Measurements from ENCODE around the gene SERPINE3.

SERPINE3 gene

DNA sequence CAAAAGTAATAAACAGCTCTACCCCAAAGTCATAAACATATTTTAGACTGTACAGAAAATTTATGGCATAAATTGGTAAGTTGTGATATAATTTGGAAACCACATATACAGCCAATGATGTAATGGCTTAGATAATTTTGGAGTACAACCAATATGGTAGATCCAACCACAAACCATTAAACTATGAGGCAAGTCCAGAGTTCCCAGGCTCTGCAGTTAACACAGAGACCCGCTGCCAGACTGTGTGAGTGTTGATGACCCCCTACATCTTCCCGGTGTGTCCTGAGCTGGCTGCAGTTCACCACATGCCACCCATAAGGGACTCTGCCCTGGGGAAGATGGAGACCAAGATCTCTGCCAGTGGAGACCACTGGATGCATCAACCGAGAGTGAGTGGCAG lies 9.9 kb upstream of the SERPINE3 start:
- no peak for DNase-seq

DNA sequence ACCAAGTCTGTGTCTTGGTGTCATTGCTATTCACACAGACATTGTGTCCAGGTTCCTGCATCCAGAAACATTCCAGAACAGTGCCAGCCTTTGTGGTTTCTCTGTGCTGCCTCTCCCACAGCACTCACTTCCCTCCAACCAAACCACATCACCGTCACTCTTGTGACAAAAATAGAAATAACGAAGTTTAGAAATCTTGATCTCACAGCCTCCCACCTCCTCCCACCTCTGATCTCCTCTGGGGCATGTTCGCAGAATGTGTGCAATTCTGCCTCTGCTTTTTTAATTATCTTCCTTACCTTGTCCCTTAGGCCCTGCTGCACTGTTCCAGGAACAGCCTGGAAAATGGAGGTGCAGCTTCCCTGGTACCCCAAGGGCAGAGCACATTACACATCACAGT lies 8.7 kb upstream of the SERPINE3 start:
- DNase-seq, result no peak

DNA sequence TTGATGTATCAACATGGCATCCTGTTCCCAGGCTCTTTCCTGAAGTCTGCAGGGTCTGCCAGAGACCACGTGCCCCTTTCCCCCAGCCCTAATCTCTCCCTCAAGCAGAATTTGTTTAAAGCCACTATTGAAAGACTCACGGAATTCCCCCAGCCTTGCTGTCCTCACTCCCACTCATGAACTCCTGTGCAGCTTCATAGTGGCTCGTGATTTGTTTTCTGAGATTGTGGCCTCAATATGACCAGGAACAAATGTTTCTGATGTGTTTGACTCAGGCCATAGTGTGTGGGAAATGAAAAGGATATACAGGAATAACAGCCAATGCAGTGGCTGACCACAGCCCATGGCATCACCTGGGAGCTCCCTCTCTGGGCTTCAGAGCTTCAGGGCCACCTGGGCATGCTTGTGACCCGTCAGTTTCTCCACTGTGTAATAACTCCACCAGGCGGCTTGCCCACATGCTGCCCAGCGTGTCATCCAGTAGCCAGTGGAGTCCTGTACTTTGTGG lies 8.1 kb upstream of the SERPINE3 start:
- DNase-seq, result no peak

DNA sequence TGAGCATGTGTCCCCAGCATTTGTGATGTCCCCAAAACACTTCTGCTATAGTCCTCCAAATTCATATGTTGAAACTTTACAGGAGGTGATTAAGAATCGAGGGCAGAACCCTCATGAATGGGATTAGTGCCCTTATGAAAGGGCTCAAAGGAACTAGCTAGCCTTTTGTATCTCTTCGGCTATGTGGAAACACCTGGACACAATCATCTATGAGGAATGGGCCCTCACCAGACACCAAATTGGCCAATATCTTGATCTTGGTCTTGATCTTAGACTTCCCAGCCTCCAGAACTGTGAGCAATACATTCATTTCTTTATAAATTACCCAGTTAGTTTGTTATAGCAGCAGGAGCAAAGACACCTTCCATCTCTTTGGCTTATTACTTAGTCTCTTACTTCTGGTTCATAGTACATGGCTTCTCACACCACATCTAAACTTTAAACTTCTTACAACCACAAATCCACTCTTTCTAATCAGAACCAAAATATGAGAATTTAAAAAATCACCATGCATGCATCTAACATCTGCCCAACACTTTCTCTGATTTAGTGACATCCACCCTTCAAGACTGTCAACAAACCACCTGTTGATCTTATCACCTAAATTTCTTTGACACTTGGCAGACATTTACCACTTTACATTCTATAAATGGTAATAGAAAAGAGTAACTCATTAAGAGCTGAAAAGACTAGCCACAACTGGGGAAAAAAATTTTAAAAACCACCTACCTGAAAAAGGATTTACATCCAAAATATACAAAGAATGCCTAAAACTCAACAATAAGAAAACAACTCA lies 6.7 kb upstream of the SERPINE3 start:
- no peak for DNase-seq

DNA sequence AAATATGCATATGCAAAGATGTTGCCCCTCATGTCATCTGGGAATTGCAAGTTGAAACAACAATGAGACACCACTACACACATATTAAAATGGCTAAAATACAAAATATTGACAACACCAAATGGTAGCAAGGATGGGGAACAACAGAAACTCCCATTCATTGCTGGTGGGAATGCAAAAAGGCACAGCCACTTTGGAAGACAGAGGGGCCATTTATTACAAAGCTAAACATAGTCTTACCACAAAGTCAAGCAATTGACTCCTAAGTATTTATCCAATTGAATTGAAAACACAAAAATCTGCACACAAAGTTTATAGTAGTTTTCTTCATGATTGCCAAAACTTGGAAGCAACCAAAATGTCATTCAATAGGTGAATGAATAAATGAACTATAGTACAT lies 6.1 kb upstream of the SERPINE3 start:
- no peak for DNase-seq

DNA sequence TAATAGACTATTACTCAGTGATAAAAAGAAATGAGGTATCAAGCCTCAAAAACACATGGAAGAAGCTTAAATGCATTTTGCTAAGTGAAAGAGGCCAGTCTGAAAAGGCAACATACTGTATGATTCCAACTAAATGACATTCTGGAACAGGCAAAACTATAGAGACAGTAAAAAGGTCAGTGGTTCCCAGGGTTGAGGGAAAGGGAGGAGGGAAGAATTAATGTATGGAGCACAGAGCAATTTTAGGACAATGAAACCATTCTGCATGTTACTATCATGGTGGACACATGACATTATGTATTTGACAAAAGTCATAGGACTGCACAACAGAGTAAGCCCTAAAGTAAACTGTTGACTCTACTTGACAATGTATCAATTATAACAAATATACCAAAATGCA lies 5.7 kb upstream of the SERPINE3 start:
- no peak for DNase-seq

DNA sequence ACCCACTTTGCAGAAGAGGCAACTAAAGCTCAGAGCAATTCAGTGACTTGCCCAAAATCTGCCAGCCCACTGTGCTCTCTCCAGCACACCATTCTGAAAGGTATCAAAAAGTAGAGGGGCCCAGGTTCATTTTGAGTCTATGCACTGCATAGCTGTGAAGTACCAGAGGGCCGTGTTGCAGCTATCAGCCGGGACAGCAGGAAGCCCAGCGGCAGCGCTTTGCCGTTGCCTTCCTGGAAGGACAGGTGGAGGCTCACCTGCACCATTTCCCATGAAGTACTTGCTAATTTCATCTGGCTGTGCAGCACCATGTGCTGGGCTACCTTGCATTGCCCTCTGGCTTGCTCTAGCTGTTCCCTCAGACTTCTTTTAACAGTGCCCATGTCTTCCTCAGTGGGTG lies 2.7 kb upstream of the SERPINE3 start:
- no peak for DNase-seq

DNA sequence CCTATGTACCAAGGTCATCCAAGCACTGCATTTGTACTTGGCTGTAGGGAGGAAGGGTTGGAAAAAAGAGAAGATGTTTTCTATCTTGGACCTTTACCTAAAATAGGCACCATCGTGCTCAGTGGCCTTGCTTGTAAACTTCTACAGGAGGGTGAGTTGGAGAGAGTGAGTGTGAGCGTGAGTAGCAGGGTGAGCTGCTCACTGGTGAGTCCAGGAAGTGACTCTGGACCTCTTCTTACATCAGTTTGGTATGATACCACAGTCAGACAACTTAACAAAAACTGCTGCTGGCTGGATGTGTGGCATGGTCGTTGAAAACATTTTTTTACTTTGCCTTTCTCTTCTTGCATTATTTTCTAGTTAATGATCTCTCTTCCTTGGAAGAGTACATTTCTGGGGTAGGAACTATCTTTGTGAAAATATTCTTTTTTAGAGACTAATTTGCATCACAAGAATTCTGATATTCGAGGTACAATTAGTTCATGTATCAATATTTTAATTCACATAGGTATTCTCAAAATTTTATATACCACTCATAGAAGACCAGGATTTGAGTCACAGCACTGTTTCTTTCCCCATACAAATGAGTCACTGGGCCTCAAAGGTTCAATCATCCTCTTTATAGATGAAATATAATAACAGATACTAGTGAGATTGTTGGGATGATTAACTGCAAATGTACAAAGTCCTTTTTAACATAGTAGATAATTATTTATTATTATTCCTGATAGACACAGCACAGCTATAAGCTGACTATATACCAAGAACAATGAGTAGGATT lies 651 bp downstream of the SERPINE3 start:
- no peak for DNase-seq

DNA sequence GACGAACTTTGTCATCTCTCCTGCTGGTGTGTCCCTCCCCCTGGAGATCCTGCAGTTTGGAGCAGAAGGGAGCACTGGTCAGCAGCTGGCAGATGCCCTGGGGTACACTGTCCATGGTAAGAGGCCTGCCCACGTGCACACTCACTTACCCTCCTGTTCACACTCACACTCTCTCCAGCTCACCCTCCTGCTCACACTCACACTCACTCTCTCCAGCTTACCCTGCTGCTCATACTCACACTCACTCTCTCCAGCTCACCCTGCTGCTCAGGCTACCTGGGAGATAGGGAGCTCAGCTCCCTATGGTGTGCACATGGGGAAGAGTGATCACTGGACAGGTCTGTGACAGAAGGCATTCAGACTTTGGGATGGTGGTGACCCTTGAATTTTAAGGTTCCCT lies 1.7 kb downstream of the SERPINE3 start:
- DNase-seq, result no peak

DNA sequence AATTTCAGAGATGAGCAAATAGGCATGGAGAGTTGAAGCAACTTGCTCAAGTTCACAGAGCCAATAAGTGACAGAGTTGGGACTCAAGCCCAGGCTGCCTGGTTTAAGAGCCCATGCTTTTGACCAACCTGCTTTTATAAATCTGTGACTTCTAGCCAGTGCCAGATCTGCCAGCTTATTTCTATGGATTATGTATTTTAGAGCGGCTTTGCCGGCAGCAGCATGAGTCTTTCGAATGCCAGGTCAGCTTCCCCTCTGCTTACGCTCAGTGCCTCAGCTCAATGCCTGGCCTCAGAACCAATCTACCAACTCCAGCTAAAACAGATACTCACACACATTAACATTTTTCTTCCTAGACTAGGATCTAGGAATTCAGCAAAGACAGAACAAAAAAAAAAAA lies 2.3 kb downstream of the SERPINE3 start:
- no peak for DNase-seq

DNA sequence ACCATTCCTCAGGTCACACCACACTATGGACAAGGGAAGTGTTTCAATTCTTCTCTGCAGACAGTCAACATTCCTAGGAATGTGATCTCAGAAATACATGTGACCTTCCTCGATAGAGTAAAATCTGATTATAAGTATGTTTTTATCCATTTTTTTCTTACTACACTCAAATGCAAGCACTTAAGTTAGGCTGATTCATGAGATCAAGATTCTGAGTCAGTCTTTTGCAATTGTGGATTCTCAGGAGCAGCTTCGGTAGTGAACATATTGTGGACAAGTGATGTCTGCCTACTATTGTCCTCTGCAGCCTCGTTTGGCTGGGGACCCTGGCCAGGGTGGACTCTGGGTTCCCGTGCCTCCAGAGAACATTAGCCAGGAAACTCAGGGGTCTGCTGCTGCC lies 3.2 kb downstream of the SERPINE3 start:
- DNase-seq, result no peak

DNA sequence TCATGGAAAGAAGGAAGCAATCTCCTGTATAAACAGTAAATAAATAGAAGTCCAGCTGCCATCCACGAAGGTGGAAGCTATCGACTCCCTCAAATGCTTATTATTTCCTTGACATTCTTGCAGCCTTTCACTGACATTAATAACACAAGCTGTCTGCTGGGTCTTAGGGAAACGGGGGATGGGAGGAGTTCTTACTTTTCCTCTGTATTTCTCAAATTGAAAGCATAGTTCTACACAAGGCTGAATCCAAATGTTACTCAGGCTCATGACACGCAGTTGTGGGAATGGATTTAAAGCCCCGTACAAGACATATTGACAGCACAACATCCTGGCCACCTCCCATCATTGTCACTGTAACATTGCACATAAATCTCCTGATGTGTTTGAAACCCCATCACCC lies 4.0 kb downstream of the SERPINE3 start:
- no peak for DNase-seq

DNA sequence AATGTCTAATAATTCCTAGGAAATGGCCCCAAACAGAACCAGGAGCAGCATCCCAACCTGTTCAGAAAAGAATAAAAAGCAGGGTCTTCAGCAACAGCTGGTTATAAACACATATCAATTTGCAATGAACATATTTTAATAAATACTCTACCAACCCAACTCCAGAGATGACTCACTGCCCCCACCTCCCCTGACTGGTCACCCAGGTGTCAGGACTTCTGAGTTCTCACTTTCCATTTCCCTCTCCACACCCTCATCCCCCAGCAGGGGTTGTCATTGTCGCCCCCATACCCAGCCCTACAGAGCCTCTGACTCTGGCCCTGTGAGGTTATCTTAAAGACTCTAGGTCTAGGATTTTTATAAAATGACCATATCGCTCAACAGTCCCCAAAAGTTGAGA lies 6.9 kb downstream of the SERPINE3 start:
- no peak for DNase-seq

DNA sequence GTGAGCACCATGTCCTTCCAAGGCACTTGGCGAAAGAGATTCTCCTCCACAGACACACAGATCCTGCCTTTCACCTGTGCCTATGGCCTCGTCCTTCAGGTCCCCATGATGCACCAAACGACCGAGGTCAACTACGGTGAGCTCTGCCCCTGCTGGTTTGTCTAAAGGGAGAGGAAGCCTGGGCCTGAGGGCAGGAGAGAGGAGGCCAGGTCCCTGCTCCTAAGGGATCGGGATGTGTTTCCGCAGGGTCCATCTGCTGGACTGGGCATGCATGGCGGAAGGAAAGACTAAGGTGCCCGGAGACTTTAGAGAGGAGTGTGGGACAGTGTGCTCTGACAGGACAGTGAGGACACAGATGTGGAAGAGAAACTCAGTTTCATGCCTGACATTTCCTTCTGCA lies 7.6 kb downstream of the SERPINE3 start:
- DNase-seq, result no peak

DNA sequence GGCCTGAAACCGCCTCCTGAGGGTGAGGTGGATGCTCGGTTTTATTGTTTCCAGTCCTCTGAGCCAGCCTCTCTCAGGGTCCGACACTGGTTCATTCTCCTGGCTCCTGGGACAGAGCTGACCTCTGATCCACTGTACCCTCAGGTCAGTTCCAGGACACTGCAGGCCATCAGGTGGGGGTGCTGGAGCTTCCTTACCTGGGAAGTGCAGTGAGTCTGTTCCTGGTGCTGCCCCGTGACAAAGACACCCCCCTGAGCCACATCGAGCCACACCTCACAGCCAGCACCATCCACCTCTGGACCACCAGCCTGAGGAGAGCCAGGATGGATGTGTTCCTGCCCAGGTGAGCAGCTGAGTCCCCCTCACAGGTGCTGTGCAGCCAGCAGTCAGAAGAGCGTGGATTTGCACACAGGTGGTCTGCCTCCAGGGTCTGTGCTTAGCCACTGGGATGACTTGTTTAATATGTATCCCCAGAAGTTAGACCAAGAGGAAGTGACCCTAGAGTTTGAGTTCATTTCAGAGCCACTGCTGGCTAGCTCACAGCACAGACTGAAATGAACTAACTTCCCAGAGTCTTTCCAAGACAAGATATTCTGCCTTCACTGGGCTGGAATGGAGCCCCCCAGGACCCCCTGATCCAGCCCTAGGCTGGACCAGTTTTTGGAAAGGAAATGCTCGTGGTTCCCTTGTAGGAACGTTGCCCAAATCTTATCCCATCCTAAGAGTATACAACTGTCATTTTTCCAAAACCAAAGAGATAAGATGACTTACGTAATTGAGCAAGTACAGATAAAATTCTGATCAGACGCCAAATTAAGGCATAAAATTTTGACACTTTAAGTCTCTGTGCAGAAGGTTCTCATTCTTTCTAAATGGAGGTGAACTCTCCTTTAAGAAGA lies 8.8 kb downstream of the SERPINE3 start:
- no peak for DNase-seq

DNA sequence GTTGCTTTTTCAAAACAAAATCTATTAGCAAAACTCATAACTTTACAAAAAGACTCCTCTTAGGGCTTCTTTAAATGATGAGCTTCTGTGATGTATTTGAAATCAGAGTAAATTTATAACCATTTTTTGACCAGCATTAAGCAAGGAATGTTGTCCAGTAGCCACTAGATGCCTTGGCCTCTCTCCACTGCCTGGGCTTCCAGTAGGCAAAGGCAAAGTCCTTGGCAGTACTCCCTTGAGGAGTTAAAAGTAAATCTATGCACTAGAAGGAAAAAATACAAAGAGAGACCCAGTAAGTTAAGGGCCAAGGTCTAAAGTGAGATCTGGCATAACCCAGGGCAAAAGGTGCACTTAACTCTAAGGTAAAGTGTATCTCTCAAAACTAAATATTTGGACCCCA lies 9.5 kb downstream of the SERPINE3 start:
- DNase-seq, result no peak

DNA sequence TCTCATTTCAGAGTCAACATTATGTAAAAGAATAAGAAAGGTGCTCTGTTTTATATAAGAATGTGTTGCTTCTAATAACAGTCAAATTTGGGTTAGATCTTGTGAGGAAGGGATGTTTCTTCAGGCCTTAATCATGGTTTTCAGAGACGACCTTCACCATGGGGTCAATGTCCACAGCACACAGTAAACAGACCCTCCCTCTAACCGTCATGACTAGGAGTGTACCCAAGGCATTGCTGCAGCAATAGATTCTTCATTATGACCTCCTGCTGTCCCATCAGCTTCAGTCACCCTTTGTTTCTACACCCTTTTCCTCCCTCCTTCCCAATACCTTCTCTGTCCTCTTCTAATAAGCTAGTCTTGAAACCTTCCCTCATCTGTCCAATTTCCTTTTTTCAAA lies 15.7 kb downstream of the SERPINE3 start:
- DNase-seq, result no peak

DNA sequence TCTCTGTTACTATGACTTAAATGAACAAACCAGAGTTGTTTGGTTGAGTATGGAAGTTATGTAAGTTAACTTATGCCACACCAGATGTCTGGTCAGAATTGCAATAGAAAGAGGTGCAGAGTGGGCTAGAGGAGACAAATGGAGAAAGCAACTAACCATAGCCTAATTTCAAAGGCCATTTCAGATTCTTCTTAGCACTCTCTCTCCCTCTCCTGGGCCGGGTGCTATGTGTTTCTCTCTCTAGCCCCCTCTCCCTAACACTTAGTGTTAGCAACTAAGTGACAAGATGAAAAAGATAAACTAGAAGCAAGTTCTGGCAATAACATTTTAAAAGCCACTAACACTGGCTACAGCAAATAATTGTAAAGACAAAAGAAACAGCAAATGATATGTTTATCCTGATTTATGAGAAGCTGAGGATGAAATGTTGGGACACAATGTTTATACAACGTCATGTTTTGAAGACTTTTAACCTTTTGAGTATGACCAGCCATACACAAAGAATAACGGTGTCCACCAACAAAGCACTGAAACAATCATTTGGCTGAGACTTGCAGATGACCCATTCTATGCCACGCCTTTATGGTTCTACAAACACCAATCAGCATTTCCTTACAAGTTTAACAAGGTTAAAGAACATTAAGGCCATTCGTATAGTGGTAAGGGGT lies 18.6 kb downstream of the SERPINE3 start:
- DNase-seq, result no peak

DNA sequence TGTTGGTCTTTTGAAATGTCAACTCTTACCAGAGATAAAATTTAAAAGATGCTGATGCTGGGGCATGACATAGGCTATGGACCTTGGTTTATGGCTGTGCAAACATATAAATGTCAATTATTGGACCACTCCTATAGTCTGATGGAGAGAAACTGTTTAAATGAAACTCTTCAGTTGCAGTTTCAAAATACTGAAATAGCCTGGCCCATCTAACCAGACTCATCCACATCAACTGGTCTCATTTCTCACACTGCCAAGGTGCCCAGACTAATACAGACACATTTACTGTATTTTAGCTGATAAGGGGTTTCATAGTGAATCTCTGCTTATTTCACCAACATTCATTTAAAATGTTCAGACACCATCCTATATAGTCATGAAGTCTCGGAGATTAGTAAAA lies 19.9 kb downstream of the SERPINE3 start:
- no peak for DNase-seq

DNA sequence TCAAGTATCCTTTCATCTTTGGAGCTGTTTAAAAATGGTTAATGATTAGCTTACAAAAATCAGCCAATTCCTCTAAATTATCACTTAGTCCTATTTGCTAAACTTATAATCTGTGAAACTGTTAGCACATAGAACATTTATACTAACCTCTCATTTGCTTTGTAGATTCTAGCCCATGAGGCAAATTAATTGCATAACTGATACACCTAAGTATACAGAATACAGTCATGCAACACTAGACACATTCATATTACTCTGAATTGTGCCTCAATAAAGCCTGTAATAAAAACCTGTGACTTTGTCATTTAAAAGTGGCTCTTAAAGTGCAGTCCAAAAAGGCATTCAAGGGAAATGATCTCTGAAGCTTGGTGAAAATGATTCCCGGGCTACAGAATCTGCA lies 21.0 kb downstream of the SERPINE3 start:
- no peak for DNase-seq

DNA sequence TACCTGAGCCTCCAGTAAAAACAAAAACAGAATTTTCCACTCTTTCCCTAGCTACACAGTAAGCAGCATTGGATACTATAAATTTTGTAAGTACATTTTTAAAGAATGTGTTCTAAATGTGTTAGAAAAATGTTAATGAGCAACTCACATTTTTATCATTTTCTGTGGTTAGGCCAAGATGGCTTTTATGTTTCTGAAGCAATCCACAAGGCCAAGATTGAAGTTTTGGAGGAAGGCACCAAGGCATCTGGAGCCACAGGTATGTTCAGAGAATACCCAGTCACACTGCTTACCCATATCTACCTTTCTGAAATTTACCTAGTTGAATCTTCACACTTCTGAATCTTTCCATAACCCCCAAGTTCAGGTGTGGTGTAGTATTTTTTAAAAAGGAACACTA lies 21.6 kb downstream of the SERPINE3 start:
- no peak for DNase-seq

DNA sequence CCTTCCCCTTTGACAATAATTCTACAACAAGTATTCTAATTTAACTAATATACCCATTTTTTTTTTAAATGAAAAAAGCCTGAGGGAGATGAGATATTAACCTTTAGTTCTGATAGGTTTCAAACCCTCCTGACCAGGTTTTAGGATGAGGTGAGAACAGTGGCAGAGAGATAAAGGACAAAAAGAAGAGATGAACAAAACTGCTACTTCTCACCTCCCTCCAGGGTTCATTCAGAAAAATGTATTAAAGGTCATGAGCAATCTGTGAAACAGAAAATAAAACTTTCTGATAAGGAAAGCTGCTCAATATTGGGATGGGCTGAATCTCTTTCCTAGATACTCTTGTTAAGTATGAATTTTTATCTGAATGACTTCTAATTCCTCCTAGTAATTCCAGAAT lies 24.1 kb downstream of the SERPINE3 start:
- DNase-seq, result no peak

All from NCI-H1105 treated with DMSO at 0.1 percent for 48 hours (cell line).